HFFc6 (cell line): ENCODE results near the gene CRABP2. TPM values are rescaled to one million over a fixed set of nuclear protein-coding genes. Genes with fewer than 3 reads are reported as not detected.

Experiments
- DNase-seq: peaks from one replicate; pipeline ENCODE4 v3.0.0-alpha.2; 2018
- H3K27ac Mint-ChIP-seq: 2 replicates; pipeline ENCODE4 v1.8.0; 2020; ENCODE audit warnings: mild to moderate bottlenecking, mixed read lengths
- H3K27me3 Mint-ChIP-seq: 2 replicates; pipeline ENCODE4 v1.8.0; 2021; ENCODE audit warnings: mild to moderate bottlenecking, moderate library complexity, mixed read lengths; ENCODE audit not compliant: insufficient read depth
- H3K36me3 Mint-ChIP-seq: 2 replicates; pipeline ENCODE4 v1.8.0; 2021; ENCODE audit warnings: low read depth, mixed read lengths
- H3K4me1 Mint-ChIP-seq: 2 replicates; pipeline ENCODE4 v1.8.0; 2020; ENCODE audit warnings: low read depth, mixed read lengths
- H3K4me3 Mint-ChIP-seq: 2 replicates; pipeline ENCODE4 v1.8.0; 2020; ENCODE audit warnings: mild to moderate bottlenecking, moderate library complexity, mixed read lengths
- H3K9me3 Mint-ChIP-seq: 2 replicates; pipeline ENCODE4 v1.8.0; 2020; ENCODE audit warnings: mild to moderate bottlenecking, mixed read lengths
- total RNA-seq, 6 experiments: library from RNA; stranded (reverse); fragmentation: NEBNext Ultra II Directional; extraction: Animal tissue kit (Norgen Biotek cat#: 25700); gene quantifications; 2 replicates in 1 of 6; 3 replicates in 5 of 6; pipeline ENCODE4 v1.2.3, GENCODE V29; 2021
- TF ChIP-seq, protein P1 (sequence below): fragments of 200-600 bp; sonication (generic); IDR thresholded peaks from 2 replicates; pipeline ENCODE4 v1.5.0; 2021; ENCODE audit warnings: antibody characterized with exemption, mild to moderate bottlenecking

CRABP2 gene
- total RNA-seq, 6 experiments from 2014 or later = 55.9 to 70.4 (median 59.2) TPM

DNA sequence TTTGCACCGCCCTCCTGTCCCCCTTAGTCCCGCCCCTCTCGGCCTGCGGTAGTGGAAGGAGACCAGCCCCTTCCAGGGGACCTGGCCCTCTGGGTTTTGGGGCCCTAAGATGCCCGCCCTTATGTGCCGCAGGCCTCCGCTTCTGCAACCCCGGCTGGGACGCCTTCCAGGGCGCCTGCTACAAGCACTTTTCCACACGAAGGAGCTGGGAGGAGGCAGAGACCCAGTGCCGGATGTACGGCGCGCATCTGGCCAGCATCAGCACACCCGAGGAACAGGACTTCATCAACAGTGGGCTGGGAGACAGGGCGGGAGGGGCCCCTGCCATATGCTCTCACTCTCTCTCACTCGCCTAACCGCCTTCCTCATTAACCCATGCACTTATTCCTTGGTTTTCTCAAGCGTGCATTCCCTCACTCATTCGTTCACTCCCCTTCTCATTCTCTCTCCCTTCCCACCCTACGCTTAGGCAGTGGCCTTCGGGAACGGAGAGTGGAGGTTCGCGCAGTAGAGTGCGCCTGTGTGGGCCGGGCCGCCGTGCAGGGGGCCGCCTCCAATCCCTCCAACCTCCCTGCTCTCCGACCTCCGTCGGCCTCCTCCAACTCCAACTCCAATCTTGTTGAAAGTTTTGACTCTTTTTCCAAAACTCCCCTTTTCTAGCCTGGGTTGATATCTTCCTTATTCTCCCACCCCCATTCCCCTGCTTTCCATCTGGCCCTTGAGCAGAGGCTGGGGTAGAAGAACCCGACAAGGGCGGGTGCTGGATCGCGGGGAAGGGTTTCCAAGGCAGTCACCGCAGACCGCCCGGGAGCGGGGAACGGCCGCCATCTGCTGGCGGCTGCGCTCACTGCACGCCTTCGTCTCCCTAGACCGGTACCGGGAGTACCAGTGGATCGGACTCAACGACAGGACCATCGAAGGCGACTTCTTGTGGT lies 48.3 kb downstream of the CRABP2 start:
- H3K36me3 Mint-ChIP-seq = no peaks in the 10 kb centered on the region

DNA sequence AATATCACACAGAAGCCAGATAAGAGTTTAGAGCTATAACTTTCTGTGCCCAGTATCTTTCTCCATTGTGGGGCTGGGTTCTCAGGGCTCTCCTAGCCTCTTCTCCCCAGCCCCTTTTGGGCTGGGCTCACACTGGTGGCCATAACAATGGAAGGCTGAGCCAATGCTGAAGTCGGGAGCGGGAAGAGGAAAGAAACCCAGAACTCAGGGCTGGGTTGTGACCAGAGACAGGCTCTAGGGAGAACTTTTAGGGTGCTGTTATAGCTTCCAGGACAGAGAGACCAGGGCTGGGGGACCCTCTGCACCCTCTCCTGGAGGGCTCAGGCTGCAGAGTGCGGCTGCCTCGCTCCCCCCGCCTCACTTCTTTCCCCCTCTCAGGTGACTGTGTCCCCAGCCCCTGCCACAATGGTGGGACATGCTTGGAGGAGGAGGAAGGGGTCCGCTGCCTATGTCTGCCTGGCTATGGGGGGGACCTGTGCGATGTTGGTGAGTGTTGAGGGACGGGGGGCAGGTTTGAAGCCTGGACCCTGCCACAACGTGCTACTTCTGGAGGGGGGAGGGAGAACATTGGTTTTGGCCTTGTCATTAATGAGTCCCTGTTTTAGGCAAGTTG lies 49.4 kb downstream of the CRABP2 start:
- H3K36me3 Mint-ChIP-seq = no peaks in the 10 kb centered on the region
- DNase-seq = no peak
- H3K4me3 Mint-ChIP-seq = no peak overlapping the region
- TF ChIP-seq, protein P1, sequence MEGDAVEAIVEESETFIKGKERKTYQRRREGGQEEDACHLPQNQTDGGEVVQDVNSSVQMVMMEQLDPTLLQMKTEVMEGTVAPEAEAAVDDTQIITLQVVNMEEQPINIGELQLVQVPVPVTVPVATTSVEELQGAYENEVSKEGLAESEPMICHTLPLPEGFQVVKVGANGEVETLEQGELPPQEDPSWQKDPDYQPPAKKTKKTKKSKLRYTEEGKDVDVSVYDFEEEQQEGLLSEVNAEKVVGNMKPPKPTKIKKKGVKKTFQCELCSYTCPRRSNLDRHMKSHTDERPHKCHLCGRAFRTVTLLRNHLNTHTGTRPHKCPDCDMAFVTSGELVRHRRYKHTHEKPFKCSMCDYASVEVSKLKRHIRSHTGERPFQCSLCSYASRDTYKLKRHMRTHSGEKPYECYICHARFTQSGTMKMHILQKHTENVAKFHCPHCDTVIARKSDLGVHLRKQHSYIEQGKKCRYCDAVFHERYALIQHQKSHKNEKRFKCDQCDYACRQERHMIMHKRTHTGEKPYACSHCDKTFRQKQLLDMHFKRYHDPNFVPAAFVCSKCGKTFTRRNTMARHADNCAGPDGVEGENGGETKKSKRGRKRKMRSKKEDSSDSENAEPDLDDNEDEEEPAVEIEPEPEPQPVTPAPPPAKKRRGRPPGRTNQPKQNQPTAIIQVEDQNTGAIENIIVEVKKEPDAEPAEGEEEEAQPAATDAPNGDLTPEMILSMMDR = no peak
- no peak overlapping the region for H3K27ac Mint-ChIP-seq
- peaks cover 36% of the 10 kb centered on the region for H3K4me1 Mint-ChIP-seq
- peaks cover 32% of the 10 kb centered on the region for H3K27me3 Mint-ChIP-seq
- H3K9me3 Mint-ChIP-seq = no peaks in the 10 kb centered on the region

More for the DNA sequence above, 48.3 kb downstream of the CRABP2 start:
- peak overlapping the region; percentile 79 for H3K4me3 Mint-ChIP-seq
- peaks cover 46% of the 10 kb centered on the region for H3K4me1 Mint-ChIP-seq
- H3K9me3 Mint-ChIP-seq = no peaks in the 10 kb centered on the region
- TF ChIP-seq, protein P1 = peak; percentile 94
- H3K27me3 Mint-ChIP-seq = peaks cover 27% of the 10 kb centered on the region
- peak; percentile 38 for DNase-seq
- no peak overlapping the region for H3K27ac Mint-ChIP-seq

DNA sequence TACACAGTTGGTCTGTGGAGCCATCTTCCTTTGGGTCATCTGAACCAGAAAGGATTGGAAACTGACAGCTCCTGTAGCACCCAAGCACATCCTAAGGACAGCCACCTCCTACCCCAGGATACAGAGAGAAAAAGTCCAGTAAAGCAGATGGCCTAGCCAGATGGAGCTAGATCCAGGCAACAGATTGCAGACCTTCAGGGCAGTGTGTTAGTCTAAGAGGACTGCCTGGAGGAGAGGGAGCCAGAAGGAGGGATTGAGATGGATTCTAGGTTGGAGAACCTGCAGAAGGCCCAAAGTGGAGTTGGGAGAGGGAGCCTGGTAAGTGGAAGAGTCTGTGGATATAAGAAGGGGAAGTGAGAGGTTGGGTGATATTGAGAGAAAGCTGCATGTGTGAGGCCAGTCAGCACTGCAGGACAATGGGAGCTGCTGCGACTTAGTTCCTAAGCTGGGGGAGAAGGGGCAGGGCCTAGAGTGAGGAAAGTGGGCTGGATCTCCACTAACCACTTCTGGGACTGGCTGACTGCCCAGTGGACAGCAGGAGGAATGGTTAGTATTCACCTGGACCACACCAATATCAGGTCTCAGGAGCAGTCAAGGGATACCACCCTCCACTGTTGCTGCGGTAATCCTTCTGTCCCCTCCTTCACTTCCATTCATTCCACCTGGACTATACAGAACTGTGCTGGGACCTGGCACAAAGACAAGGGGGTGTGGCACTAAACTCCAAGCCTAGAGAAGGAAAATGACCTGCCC lies 50.1 kb downstream of the CRABP2 start:
- H3K27me3 Mint-ChIP-seq = peaks cover 38% of the 10 kb centered on the region
- H3K27ac Mint-ChIP-seq = no peak overlapping the region
- H3K4me1 Mint-ChIP-seq = peaks cover 29% of the 10 kb centered on the region
- no peaks in the 10 kb centered on the region for H3K9me3 Mint-ChIP-seq
- TF ChIP-seq, protein P1 = no peak
- H3K36me3 Mint-ChIP-seq = no peaks in the 10 kb centered on the region
- no peak for DNase-seq
- H3K4me3 Mint-ChIP-seq = no peak overlapping the region

DNA sequence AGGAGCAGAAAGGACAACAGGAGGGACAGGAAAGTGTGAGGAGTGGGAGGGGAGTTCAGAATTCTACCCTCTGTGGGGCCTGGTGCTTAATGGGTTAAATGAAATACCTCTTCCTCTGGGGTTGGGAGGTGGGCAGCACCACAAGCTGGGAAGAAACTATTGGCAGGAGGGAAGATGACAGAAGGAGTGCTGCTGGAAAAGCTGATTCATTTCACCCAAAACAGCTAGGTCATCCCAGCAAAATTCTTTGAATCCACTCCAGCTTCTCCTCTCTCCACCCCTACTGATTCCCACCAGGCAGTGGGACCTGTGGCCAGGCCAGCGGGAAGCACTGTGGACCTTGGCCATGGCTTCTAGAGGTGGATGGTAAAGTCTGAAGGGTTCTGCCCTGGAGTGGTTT lies 50.7 kb downstream of the CRABP2 start:
- Mint-ChIP-seq H3K4me1 (peaks cover 23% of the 10 kb centered on the region), H3K27ac (no peak overlapping the region), H3K36me3 (no peaks in the 10 kb centered on the region), H3K4me3 (no peak overlapping the region), H3K9me3 (no peaks in the 10 kb centered on the region), H3K27me3 (peaks cover 41% of the 10 kb centered on the region)
- TF ChIP-seq, protein P1 = no peak
- no peak for DNase-seq

DNA sequence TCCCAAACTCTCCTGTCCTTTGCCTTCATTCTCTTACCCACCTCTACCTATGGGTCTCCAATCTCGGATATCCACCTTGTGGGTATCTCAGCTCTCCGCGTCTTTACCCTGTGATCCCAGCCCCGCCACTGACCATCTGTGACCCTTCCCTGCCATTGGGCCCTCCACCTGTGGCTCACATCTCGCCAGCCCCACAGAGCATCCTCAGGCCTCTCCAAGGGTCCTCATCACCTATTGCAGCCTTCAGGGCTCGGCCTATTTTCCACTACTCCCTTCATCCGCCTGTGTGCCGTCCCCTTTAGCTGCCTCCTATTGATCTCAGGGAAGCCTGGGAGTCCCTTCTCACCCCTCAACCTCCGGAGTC lies 52.4 kb downstream of the CRABP2 start:
- Mint-ChIP-seq H3K4me3 (no peak overlapping the region), H3K27me3 (peaks cover 51% of the 10 kb centered on the region)
- no peak for DNase-seq

More for the DNA sequence above, 52.4 kb downstream of the CRABP2 start:
- TF ChIP-seq, protein P1 = no peak
- no peaks in the 10 kb centered on the region for H3K9me3 Mint-ChIP-seq
- peaks cover 17% of the 10 kb centered on the region for H3K4me1 Mint-ChIP-seq
- no peak overlapping the region for H3K27ac Mint-ChIP-seq
- no peaks in the 10 kb centered on the region for H3K36me3 Mint-ChIP-seq
